Ishikawa (cell line): Measurements from ENCODE around the gene URB2.

ENCODE experiments used
- CEBPB ChIP-seq: IDR thresholded peaks from 2 replicates; pipeline ENCODE4 v1.6.1; 2012
- CREB1 ChIP-seq: IDR thresholded peaks from 2 replicates; pipeline ENCODE4 v1.6.1; 2012; ENCODE audit warnings: low read depth
- EGR1 ChIP-seq: IDR thresholded peaks from 2 replicates; pipeline ENCODE4 v1.6.1; 2012
- EP300 ChIP-seq: IDR thresholded peaks from 2 replicates; pipeline ENCODE4 v1.6.1; 2012; ENCODE audit warnings: borderline replicate concordance
- FOXM1 ChIP-seq: IDR thresholded peaks from 2 replicates; pipeline ENCODE4 v1.6.1; 2012; ENCODE audit warnings: low read depth, borderline replicate concordance
- MAX ChIP-seq: IDR thresholded peaks from 2 replicates; pipeline ENCODE4 v1.6.1; 2012
- NFIC ChIP-seq: IDR thresholded peaks from 2 replicates; pipeline ENCODE4 v1.6.1; 2012
- RAD21 ChIP-seq: IDR thresholded peaks from 2 replicates; pipeline ENCODE4 v1.6.1; 2012; ENCODE audit warnings: low read depth
- REST ChIP-seq: IDR thresholded peaks from 2 replicates; pipeline ENCODE4 v1.6.1; 2012; ENCODE audit warnings: low read depth, mild to moderate bottlenecking
- TAF1 ChIP-seq: IDR thresholded peaks from 2 replicates; pipeline ENCODE4 v1.6.1; 2012; ENCODE audit warnings: low read depth, mild to moderate bottlenecking
- TCF12 ChIP-seq: IDR thresholded peaks from 2 replicates; pipeline ENCODE4 v1.6.1; 2012; ENCODE audit warnings: low read depth
- TEAD4 ChIP-seq: IDR thresholded peaks from 2 replicates; pipeline ENCODE4 v1.6.1; 2012
- USF1 ChIP-seq: IDR thresholded peaks from 2 replicates; pipeline ENCODE4 v1.6.1; 2012
- YY1 ChIP-seq: IDR thresholded peaks from 2 replicates; pipeline ENCODE4 v1.6.1; 2012; ENCODE audit warnings: low read depth
- ZBTB7A ChIP-seq: IDR thresholded peaks from 2 replicates; pipeline ENCODE4 v1.6.1; 2012; ENCODE audit warnings: low read depth

URB2 gene

GRCh38 chr1:229629261-229629660 lies 3.2 kb downstream of the URB2 start:
- no peak for TF ChIP-seq USF1
- TF ChIP-seq TEAD4, result no peak
- no peak for TF ChIP-seq EP300
- TF ChIP-seq NFIC, result no peak
- TF ChIP-seq TCF12, result no peak
- TF ChIP-seq ZBTB7A, result no peak
- no peak for TF ChIP-seq REST
- no peak for TF ChIP-seq CREB1
- TF ChIP-seq CEBPB, result no peak

DNA sequence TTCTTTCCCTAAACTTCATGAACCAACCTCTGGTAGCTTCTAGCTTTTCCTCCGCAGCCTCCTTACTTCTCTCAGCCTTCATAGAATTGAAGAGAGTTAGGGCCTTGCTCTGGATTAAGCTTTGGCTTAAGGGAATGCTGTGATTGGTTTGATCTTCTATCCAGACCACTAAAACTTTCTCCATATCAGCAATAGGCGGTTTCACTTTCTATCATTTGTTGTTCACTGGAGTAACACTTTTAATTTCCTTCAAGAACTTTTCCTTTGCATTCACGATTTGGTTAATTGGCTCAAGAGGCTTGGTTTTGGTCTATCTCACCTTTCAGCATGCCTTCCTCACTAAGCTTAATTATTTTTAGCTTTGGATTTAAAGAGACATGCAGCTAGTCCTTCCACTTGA lies 5.1 kb downstream of the URB2 start:
- TF ChIP-seq MAX (no peak), RAD21 (no peak), CREB1 (no peak), FOXM1 (no peak), CEBPB (no peak), ZBTB7A (no peak), TEAD4 (no peak), USF1 (no peak), TCF12 (no peak), TAF1 (no peak), EP300 (no peak), EGR1 (no peak), YY1 (no peak), NFIC (no peak), REST (no peak)

DNA sequence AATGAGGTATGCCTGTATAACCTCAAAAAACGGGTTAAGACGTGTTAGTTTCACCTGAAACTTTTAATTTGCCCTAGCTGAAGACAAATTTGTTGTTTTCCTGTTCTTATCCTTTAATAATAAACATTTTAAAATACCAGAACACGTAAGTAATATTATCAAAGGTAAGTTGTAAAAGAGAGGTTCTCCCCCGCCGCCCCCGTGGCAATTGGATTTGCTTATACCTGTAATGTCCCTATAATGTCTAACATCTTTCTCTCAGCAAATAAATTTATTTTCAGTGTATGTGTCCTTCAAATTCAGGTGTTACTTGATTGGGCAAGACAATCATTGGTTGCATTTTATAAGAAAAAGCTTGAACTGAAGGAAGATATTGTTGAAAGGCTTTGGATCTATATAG lies 5.9 kb downstream of the URB2 start:
- no peak for TF ChIP-seq TAF1
- no peak for TF ChIP-seq RAD21
- TF ChIP-seq REST, result no peak
- TF ChIP-seq EP300, result no peak
- no peak for TF ChIP-seq YY1
- no peak for TF ChIP-seq FOXM1
- TF ChIP-seq USF1, result no peak
- no peak for TF ChIP-seq CEBPB

- TF ChIP-seq TCF12 (no peak), NFIC (no peak), RAD21 (no peak), CEBPB (no peak)
These were observed 10.0 kb downstream of the URB2 start for GRCh38 chr1:229636042-229636441.

DNA sequence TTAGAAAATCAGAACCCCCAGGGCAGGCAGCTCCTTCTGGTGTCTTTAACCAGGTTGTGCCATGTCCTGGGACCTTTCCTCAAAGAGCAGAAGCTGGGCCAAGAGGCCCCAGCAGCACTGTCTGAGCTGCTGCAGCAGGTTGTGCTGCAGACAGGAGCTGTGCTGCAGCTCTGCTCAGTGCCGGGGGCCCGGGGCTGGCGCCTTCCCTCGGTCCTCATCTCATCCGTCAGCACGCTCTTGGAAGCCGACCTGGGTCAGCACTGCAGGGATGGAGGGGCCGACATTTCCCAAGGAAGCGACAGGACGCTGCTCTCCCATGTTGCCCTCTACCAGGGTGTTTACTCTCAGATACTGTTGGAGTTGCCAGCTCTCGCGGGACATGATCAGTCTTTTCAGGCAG lies 11.7 kb downstream of the URB2 start:
- no peak for TF ChIP-seq REST
- no peak for TF ChIP-seq TEAD4
- no peak for TF ChIP-seq MAX
- TF ChIP-seq ZBTB7A, result no peak
- no peak for TF ChIP-seq EP300
- no peak for TF ChIP-seq TAF1
- no peak for TF ChIP-seq NFIC
- no peak for TF ChIP-seq FOXM1
- TF ChIP-seq CEBPB, result no peak
- TF ChIP-seq TCF12, result no peak
- TF ChIP-seq CREB1, result no peak
- TF ChIP-seq EGR1, result no peak
- TF ChIP-seq RAD21, result no peak
- no peak for TF ChIP-seq YY1
- no peak for TF ChIP-seq USF1
